ENCODE results near the gene RALBP1.

DNA sequence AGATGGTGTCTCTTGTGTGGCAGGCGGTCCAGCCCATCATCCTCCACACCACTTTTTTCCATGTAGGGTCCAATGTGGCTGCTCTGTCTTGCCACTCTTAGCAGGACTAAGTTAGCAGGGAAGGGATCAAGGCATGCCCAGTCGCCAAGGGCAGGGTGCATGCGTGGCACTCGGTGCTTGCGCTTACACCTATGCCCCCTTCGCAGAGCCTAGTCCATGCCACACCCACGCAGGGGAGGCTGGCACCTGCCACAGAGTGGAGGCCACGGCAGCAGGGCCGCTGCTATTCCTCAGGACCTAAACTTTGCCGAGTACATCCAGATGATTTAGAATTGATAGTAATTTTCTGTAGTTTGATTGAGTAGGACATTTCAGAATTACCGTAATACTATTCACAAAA lies 59.5 kb downstream of the RALBP1 start:
- TF ChIP-seq MAX (IDR thresholded peaks at IDR 0.05; ENCODE audit: low read depth, low read length) = no peak
- TF ChIP-seq, protein P1, sequence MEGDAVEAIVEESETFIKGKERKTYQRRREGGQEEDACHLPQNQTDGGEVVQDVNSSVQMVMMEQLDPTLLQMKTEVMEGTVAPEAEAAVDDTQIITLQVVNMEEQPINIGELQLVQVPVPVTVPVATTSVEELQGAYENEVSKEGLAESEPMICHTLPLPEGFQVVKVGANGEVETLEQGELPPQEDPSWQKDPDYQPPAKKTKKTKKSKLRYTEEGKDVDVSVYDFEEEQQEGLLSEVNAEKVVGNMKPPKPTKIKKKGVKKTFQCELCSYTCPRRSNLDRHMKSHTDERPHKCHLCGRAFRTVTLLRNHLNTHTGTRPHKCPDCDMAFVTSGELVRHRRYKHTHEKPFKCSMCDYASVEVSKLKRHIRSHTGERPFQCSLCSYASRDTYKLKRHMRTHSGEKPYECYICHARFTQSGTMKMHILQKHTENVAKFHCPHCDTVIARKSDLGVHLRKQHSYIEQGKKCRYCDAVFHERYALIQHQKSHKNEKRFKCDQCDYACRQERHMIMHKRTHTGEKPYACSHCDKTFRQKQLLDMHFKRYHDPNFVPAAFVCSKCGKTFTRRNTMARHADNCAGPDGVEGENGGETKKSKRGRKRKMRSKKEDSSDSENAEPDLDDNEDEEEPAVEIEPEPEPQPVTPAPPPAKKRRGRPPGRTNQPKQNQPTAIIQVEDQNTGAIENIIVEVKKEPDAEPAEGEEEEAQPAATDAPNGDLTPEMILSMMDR (IDR thresholded peaks at IDR 0.05; ENCODE audit: low read depth, low read length) = no peak
- no peak for TF ChIP-seq POLR2A (IDR thresholded peaks at IDR 0.05; ENCODE audit: extremely low read depth, insufficient read length)
